ENCODE results near the gene THOC2.
"Not testable (repeated sequence)": the region's sequence is repeated elsewhere in the genome, so short reads cannot be mapped to it uniquely, and the experiment has no call there.

THOC2 gene, protein sequence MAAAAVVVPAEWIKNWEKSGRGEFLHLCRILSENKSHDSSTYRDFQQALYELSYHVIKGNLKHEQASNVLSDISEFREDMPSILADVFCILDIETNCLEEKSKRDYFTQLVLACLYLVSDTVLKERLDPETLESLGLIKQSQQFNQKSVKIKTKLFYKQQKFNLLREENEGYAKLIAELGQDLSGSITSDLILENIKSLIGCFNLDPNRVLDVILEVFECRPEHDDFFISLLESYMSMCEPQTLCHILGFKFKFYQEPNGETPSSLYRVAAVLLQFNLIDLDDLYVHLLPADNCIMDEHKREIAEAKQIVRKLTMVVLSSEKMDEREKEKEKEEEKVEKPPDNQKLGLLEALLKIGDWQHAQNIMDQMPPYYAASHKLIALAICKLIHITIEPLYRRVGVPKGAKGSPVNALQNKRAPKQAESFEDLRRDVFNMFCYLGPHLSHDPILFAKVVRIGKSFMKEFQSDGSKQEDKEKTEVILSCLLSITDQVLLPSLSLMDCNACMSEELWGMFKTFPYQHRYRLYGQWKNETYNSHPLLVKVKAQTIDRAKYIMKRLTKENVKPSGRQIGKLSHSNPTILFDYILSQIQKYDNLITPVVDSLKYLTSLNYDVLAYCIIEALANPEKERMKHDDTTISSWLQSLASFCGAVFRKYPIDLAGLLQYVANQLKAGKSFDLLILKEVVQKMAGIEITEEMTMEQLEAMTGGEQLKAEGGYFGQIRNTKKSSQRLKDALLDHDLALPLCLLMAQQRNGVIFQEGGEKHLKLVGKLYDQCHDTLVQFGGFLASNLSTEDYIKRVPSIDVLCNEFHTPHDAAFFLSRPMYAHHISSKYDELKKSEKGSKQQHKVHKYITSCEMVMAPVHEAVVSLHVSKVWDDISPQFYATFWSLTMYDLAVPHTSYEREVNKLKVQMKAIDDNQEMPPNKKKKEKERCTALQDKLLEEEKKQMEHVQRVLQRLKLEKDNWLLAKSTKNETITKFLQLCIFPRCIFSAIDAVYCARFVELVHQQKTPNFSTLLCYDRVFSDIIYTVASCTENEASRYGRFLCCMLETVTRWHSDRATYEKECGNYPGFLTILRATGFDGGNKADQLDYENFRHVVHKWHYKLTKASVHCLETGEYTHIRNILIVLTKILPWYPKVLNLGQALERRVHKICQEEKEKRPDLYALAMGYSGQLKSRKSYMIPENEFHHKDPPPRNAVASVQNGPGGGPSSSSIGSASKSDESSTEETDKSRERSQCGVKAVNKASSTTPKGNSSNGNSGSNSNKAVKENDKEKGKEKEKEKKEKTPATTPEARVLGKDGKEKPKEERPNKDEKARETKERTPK (N-terminal part only)

DNA sequence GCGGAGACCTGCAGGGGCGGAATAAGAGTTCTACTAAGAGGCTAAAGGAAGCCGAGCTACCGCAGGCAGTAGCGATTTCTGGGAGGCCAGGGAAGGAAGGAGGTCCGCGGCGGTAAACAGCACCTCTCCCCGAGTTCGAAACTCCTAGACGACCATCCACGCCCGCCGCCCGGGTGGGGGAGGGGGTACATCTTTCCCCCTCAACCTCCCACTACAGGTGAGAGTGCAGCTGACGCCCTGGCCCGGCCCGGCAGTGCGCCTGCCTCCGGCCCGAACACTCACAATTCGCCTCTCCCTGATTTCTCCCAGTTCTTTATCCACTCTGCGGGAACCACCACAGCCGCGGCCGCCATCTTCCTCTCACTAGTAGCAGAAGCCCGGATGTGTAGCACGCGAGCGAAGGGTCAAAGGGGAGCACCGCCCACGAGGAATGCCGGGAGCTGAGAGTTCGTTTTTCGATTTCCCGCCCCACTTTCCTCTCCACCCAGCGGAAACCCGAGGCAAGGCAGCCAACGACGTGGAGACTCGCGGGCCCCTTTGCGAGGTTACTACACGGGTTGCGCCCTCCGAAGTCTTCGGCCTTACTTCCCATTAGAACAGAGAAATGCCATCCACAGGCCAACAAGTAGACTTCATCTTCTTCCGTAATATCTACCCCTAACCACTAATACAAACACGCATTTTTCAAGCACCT lies at the start of gene THOC2:
THOC2 (minus strand) TSS at position 383 of the 694 bp plus-strand sequence; CDS start at position 353, 30 bp downstream.
- peak; percentile 48 for DNase-seq (ENCODE audit: low read depth)

DNA sequence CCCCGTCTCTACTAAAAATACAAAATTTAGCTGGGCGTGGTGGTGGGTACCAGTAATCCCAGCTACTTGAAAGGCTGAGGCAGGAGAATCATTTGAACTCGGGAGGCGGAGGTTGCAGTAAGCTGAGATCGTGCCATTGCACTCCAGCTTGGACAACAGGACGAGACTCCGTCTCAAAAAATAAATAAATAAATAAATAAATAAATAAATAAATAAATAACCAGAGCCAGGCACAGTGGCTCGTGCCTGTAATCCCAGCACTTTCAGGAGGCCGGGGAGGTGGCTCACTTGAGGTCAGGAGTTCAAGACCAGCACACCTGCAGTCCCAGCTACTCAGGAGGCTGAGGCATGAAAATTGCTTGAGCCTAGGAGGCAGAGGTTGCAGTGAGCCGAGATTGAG lies 48.9 kb upstream of the THOC2 start:
- not testable (repeated sequence) for DNase-seq (ENCODE audit: low read depth)

DNA sequence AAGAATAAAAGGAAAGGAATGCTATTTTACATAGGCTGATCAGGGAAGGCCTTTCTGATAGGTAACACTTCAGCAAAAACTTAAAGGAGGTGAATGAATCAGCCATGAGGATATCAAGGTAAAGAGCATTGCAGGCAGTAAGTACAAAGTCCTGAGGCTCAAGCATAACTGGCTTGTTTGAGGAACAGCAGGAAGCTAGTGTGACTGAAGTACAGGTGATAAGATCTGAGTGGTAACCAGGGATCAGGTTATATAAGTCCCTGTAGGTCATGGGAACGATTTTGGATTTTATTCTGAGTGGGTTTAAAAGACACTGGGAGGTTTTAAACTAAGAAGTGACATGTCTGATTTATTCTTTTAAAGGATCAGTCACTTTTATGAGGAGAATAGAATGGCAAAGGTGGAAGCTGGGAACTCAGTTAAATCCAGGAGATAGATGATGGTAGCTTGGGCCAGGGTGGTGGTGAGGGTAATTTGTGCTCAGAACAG lies 47.1 kb upstream of the THOC2 start:
- no peak for DNase-seq (ENCODE audit: low read depth)

DNA sequence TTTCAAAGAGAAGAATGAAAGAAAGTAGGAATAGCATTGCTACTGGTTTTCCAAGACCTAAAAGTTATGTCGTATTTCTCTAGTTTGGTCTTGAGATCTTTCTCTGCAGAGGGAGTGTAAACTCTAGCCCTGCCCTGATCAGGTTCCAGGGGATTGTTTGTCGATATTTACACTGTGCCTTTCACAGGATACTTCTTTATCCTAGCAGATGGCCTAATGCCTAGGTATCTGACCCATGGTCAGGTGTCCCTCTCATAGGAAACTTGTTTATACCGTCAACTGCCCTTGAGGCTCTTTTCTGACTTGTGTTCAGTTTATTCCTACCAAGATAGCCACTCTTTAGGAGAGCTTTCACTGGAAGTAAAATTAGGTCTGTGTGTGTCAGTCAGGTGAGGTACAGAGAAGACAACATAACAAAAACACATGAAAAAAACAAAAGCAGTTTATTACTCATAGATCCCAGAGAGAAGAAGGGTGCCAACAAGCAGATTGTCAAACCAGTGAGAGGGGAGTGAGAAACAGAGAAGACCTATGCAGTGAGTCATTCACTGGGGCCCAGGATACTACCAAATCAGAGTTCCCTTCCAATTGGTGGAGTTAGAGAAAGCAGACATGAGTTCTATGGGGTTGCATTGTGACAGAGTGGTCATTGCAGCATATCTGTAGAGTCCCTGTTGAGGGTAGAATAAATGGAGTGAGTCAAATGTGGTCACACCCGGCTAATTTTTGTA lies 40.6 kb upstream of the THOC2 start:
- no peak for DNase-seq (ENCODE audit: low read depth)

DNA sequence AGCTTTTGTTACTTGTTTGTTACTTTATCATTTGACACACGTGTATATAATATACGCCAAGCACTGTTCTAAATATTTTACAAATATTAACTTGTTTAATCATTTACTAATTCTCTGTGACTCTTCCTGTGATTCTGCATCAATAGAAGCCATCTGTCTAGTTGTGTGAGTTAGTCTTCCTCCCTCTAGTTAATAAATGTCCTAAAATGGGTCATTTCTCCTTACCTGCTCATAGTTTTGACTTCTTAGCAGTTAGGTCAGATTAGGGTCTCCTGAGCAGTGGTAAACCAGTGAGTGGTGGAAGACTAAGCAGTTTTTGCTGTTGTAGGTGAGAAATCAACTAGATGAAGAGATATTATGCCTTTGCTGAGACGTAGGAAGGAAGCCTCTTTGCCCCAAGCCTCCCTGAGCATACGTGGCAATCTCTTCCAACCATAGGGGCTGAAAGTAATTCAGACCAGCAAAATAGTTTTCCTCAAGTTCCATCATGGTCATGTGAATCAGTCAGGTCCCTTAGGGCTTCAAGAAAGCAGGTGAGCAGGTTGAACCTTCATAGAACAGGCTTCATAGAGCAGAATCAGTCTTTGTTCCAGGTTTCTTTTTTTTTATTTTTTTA lies 38.7 kb upstream of the THOC2 start:
- DNase-seq (ENCODE audit: low read depth): no peak

DNA sequence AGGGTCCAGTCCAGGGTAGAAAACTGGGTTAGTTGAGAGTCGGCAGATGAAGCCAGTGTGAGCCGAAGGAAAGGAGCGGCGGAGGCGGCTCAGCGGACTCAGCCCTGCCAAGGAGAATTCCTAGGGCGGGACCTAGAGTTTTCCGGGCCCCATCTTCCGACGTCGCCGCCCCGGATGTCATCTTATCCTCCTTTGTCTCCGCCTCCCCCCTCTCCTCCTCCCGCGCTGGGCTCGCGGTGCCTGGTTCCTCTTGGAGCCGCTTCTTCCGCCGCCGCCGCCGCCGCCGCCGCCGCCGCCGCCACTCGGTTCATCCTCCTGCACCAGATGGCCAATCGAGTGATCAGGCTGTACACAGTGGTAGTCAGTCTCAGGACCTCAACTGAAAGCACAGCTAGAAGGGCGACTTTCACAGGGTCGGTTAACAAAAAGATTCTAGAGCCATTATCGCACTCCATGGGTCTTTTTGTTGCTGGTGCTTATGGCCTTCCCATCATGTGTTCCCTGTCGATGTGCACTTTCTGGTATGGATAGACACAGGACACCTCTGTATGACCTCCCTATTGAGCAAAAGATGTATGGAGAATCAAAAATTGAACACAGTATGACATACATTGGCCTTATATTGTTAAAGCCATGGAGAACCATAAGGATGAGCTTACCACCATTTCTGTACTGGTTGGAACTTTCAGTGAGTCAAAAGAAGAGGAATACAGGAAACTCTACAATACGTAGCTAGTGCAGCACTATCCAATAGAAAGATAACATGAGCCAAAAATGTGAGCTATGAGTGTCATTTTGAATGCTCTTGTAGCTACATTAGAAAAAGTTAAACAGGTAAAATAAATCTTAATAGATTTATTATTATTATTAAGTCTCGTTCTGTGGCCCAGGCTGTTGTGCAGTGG lies 32.4 kb upstream of the THOC2 start:
- DNase-seq (ENCODE audit: low read depth): peak; percentile 7

DNA sequence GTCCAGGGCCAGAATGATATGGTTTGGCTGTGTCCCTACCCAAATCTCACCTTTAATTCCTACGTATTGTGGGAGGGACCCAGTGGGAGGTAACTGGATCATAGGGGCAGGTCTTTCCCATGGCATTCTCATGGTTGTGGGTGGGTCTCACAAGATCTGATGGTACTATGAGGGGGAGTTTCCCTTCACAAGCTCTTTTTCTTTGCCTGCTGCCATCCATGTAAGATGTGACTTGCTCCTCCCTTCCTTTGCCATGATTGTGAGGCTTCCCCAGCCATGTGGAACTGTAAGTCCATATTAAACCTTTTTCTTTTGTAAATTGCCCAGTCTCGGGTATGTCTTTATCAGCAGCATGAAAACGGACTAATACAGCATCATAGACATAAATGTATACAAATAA lies 27.0 kb upstream of the THOC2 start:
- DNase-seq (ENCODE audit: low read depth): not testable (repeated sequence)

DNA sequence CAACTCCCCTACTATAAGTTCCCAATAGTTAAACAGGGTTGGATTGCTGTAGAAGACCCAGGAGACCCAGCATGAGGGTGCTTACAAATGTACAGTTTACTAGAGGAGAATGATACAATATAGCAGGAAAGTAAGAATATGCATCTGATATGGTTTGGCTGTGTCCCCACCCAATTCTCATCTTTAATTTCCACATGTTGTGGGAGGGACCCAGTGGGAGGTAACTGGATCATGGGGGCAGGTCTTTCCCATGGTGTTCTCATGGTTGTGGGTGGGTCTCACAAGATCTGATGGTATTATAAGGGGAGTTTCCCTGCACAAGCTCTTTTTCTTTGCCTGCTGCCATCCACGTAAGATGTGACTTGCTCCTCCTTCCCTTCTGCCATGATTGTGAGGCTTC lies 24.9 kb upstream of the THOC2 start:
- not testable (repeated sequence) for DNase-seq (ENCODE audit: low read depth)

DNA sequence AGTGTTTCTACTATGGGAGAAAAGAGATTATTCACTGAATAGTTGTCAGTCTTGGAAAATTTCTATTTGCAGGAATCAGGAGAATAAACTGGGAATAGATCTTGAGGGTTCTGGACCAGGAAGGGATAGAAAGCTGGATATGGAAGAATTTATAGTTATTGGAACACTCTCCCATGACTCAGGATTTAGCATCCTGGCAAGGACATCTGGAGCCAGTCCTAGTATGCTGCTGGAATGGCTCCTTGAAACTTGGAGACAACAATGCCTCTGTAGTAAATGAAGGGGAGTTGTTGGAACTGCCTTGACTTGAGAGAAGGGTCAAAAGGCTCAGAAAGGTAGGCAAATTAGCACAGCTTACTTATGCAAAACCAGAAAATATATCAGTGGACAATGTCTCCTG lies 23.5 kb upstream of the THOC2 start:
- DNase-seq (ENCODE audit: low read depth): no peak

DNA sequence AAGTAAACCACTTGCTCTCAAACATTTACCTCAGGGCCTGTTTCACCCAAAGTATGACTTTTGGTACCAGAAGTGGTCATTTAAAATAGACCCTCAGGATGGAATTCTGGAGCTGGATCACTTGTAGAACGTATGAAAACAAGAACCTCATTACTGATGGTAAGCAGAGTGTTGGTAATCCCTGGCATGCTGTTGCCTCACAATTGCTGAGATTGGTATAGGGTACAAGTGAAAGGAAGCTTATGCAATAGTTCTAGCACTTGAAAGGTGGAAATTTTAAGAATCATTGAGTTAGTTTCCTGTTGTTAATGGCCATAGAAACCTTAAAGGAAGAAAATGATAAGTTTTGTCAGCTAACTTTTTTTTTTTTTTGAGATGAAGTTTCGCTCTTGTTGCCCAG lies 22.3 kb upstream of the THOC2 start:
- no peak for DNase-seq (ENCODE audit: low read depth)

DNA sequence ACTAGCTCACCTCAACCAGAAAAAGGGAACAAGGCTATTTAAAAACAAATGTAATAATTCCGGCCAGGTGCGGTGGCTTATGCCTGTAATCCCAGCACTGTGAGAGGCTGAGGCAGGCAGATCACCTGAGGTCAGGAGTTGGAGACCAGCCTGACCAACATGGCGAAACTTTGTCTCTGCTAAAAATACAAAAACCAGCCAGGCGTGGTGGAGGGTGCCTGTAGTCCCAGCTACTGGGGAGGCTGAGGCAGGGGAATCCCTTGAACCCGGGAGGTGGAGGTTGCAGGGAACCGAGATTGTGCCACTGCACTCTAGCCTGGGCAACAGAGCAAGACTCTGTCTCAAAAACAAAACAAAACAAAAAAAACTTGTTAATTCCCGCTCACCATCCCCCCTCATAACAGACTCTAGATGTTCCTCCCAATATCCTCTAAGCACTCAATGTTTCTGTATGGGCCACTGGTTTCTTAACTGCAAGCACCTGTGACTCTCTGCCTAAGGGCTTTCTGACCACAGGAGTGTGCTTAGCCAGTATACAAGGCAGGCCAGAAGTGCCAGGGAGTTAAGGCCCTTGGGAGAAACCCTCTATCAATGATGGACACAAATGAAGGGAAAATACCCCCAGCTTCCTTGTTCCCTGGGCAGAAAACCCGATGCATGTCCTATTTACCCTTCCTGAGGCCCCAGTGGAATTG lies 21.0 kb upstream of the THOC2 start:
- DNase-seq (ENCODE audit: low read depth): no peak

DNA sequence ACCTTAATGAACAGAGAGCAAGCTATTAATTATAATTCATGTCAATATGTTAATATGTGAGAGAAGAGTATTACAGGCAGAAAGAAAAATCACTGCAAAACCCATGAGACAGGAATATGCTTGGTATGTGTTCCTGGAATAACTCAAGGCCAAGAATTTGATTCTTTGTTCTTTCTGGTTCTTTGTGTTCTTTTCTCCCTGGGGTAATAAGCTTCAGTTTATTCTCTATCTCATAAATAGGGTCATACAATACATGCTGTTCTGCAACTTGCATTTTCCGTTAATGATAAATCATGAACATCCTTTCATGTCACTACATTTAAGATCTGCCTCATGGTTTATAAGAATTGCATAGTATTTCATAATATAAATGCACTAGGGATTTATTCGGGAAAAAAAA lies 16.8 kb upstream of the THOC2 start:
- no peak for DNase-seq (ENCODE audit: low read depth)

DNA sequence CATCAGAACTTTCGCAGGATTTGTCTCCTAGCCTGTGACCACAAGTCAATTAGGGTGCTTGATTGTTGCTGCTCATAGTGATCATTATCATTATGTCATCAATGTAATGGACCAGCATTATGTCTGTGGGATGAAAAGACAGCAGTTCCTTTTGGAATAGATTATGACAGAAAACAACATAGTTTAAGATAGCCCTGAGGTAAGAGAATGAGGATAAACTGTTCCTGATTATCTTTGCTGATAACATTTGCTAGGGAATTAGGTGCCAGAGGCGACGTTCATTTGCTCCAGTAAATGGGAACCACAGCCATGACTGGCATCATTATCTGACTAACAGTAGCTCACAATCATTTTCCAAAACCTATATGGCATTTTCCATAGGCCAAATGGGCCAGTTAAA lies 12.7 kb upstream of the THOC2 start:
- no peak for DNase-seq (ENCODE audit: low read depth)

DNA sequence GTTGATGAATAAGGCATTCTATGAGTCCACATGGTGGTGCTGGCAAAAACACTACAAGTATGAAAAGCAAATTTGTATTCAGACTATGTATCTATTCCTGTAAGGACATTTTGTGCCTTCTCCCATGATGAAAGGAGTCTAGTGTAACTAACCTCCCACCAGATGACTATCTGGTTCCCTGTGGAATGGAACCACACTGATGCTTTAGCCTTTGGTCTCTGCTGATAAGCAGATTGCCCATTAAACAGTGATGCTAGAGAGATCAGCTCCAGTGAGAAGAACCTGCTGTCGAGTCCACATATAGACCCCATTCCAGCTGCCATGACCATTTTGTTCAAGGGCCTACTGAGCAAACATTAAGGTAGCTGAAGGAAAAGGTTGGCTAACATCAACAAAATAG lies 10.5 kb upstream of the THOC2 start:
- no peak for DNase-seq (ENCODE audit: low read depth)

DNA sequence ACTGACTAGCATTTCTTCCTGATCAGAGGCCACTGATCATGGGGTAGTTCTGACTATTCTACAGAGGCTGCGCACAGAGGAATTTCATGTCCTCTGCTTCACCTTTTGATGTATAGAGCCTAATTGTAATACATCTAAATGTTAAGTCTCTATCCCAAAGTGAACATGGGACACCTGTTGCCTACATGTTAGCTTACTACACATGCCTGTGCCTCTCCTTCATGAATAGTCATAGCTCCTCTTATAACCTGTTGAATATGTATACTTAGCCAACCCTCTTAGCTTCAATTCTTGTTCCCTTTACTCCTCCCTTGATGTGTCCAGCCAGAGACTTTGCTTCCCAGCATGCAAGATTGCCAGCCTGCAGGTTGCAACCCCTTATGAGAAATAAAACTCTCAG lies 9.6 kb upstream of the THOC2 start:
- DNase-seq (ENCODE audit: low read depth): no peak

DNA sequence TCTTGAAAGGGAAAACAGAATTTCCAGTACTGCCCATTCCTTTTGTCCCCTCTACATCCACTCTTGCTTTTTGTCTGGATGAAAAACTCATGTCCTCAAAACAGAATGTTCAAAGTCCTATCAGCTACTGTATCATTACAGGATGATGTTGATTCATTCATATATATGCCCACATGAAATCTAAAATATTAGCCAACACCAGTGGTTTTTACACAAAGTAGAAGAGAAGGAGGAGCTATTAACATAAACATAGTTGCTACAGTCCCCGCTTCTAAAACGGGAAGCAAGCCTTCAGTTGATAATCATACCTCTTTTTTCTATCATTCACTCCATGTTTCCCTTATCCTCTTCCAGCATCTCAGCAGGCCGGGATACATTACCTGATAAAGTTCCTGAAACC lies 7.7 kb upstream of the THOC2 start:
- no peak for DNase-seq (ENCODE audit: low read depth)

DNA sequence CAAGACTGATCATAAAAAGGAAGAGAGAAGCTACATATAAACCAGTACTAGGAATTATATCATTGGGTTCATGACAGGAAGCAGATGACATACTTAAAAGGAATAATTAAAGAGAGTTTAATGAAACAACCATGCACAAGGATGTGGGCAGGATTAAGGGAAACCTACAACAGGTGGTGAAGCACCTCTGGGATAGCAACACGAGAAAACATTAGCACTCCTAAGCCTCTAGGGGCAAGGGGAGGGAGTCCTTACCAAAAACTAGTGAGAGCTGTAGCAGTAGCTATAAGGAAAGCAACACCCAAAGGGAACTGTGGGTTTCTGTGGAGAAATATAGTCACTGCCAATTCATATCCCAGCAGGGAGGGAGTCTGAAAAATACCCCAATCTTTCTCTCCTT lies 7.2 kb upstream of the THOC2 start:
- DNase-seq (ENCODE audit: low read depth): no peak

DNA sequence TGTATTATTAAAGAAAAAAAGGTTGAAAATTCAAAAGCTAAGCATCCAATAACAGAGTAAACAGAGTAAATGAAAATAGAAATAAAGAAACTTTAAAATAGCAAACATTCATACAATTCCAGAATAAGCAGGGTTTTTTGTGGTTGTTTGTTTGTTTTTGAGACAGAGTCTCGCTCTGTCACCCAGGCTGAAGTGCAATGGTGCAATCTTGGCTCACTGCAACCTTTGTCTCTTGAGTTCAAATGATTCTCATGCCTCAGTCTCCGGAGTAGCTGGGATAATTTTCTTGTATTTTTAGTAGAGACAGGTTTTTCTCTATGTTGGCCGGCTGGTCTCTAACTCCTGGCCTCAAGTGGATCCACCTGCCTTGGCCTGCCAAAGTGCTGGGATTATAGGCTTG lies 6.6 kb upstream of the THOC2 start:
- no peak for DNase-seq (ENCODE audit: low read depth)
